BLaER1 (cell line): ENCODE results near the gene GLIS1.
A peak's percentile ranks its signal among the peaks of the same experiment; 100 is the strongest.

Experiments used
- H3K27ac ChIP-seq: shearing (Covaris generic); formaldehyde crosslinking; 2 replicates; pipeline ENCODE4 v1.8.1; 2022
- H3K27me3 ChIP-seq: shearing (Covaris generic); formaldehyde crosslinking; 2 replicates; pipeline ENCODE4 v1.8.1; 2022
- H3K36me3 ChIP-seq: shearing (Covaris generic); formaldehyde crosslinking; 2 replicates; pipeline ENCODE4 v1.8.1; 2022
- H3K4me1 ChIP-seq: shearing (Covaris generic); formaldehyde crosslinking; 2 replicates; pipeline ENCODE4 v1.8.1; 2022
- H3K4me2 ChIP-seq: shearing (Covaris generic); formaldehyde crosslinking; 2 replicates; pipeline ENCODE4 v1.8.1; 2022
- H3K4me3 ChIP-seq: shearing (Covaris generic); formaldehyde crosslinking; 2 replicates; pipeline ENCODE4 v1.8.1; 2022
- H3K9ac ChIP-seq: shearing (Covaris generic); formaldehyde crosslinking; 2 replicates; pipeline ENCODE4 v1.8.1; 2022
- H3K9me3 ChIP-seq: shearing (Covaris generic); formaldehyde crosslinking; 2 replicates; pipeline ENCODE4 v1.8.1; 2022
- H4K20me1 ChIP-seq: shearing (Covaris generic); formaldehyde crosslinking; 2 replicates; pipeline ENCODE4 v1.8.1; 2022
- Cebpa-rat ChIP-seq: shearing (Covaris generic); IDR thresholded peaks from 2 replicates; pipeline ENCODE4 v1.8.1; 2022

The GLIS1 gene

DNA sequence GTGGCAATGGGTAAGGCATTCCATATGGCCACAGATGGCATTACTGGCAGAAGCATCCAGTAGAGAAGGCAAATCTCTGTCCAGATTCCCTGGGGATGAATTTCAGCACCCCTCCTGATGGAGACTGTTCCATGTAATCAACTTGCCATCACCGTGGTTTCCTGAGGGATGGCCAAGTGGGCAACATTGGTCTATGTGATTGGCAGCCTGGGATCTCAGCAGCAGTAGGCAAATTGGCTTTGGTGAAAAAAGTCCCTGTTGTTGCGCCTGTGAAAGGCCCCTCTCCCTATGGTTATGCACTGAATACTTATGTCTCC is 260.5 kb downstream of the GLIS1 start:
- H3K4me3 ChIP-seq = no peak overlapping the region
- no peaks in the 10 kb centered on the region for H4K20me1 ChIP-seq
- no peak overlapping the region for H3K9ac ChIP-seq
- H3K36me3 ChIP-seq = no peaks in the 10 kb centered on the region
- H3K4me1 ChIP-seq = peaks cover 21% of the 10 kb centered on the region
- H3K4me2 ChIP-seq = no peak overlapping the region
- no peak overlapping the region for H3K27ac ChIP-seq
- no peaks in the 10 kb centered on the region for H3K9me3 ChIP-seq
- H3K27me3 ChIP-seq = no peaks in the 10 kb centered on the region
- no peak for TF ChIP-seq Cebpa-rat

DNA sequence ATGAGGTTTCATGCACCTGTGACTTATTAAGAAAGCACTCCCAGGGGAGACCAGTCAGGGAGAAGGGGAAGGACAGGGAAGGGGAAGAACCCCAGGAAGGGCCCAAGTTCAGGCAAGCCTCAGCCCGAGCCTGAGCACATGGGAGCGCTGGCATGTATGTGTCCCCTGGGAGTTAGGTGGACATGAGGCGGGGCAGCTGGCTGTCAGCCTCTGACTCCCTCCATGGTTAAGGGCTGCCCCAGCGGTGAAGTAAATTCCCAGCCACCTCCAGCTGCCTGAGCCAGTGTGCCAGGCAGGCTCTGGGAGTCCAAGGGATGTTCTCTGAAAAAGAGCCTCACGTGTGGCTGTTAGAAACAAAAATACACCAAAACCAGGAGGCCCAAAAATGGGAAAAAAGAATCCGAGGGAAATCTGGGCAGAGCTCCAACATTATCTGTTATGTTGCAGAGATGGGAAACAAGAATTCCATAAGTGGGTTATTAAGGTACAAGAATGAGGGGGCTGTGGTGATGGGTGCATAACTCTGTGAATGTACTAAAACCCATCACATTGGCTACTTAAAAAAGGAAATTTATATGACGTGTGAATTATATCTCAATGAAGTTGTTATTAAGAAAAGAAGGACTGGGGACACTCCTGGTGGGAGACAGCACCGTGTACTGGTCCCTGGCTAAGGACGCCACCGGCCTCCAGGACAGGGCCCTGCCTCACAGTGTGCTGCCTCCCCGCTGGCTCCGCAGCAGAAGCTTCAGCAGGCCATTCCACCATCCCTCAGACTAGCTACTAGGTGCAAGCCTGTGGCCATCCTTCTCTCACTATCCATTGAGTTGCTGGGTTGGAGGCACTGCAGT is 261.1 kb downstream of the GLIS1 start:
- H3K36me3 ChIP-seq = no peaks in the 10 kb centered on the region
- H3K9ac ChIP-seq = no peak overlapping the region
- no peak for TF ChIP-seq Cebpa-rat
- H3K27me3 ChIP-seq = no peaks in the 10 kb centered on the region
- no peak overlapping the region for H3K4me3 ChIP-seq
- no peaks in the 10 kb centered on the region for H4K20me1 ChIP-seq
- H3K4me1 ChIP-seq = peaks cover 17% of the 10 kb centered on the region
- peak overlapping the region; percentile 43 for H3K4me2 ChIP-seq
- H3K9me3 ChIP-seq = no peaks in the 10 kb centered on the region
- H3K27ac ChIP-seq = no peak overlapping the region

DNA sequence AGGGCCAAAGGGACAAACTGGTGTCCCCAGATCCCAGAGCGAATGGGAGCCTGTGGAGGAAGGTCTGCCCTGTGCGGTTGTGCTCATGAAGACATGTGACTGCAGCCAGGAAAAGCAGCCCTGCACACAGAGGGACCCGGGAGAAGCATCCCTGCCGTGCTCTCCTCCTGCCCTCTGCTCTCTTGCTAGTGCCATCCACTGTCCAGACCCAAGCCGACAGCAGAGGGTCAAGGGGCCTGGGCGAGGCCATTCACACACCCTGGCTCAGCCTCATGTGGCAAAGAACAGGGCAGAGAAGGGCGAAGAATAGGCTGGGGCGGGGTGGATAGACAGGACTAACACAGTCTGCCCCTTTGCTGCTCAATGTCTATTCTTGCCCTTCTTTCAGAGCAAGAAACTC is 262.4 kb downstream of the GLIS1 start:
- H3K9me3 ChIP-seq = no peaks in the 10 kb centered on the region
- no peak for TF ChIP-seq Cebpa-rat
- H3K4me1 ChIP-seq = peaks cover 11% of the 10 kb centered on the region
- H3K4me2 ChIP-seq = no peak overlapping the region
- H3K4me3 ChIP-seq = no peak overlapping the region
- no peak overlapping the region for H3K9ac ChIP-seq
- H3K27me3 ChIP-seq = no peaks in the 10 kb centered on the region
- H4K20me1 ChIP-seq = no peaks in the 10 kb centered on the region
- no peak overlapping the region for H3K27ac ChIP-seq
- H3K36me3 ChIP-seq = no peaks in the 10 kb centered on the region

DNA sequence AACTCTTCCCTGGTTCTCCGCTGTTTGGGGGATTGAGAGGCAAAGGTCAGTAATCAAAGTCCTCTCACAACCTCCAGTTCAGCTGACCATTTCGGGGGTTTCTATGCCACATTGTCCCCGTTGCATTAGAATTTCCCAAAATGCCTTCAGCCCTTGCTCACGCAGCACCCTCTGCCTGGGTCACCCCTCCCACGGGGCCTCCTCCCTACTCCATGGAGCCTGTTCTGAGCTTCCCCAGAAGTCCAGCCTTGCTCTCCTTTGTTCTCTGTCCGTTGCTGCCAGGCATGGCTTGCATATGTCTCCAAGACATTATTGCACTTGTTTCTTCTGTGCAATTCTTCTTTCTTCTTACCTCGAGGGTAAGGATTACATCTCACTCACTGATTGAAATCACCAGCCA is 263.3 kb downstream of the GLIS1 start:
- Histone ChIP-seq H3K4me1 (peaks cover 11% of the 10 kb centered on the region), H3K4me3 (no peak overlapping the region), H3K4me2 (no peak overlapping the region), H4K20me1 (no peaks in the 10 kb centered on the region), H3K27ac (no peak overlapping the region), H3K27me3 (no peaks in the 10 kb centered on the region), H3K9ac (no peak overlapping the region), H3K36me3 (no peaks in the 10 kb centered on the region), H3K9me3 (no peaks in the 10 kb centered on the region)
- no peak for TF ChIP-seq Cebpa-rat

DNA sequence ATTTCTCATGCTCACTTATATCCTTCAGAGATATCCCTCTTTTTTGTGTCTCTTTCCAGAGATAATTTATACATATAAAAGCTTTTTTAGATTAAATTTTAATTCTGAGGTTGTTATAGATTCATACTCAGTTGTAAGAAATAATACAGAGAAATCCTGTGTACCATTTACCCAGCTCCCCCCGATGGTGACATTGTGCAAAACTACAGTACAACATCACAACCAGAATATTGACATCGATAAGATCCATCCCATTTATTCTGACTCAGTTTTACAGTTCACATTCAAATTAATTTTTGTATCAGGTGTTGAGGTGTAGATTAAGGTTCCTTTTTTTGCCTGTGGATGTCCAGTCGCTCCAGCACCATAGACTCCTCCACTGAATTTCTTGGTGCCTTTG is 265.5 kb downstream of the GLIS1 start:
- Histone ChIP-seq H3K36me3 (no peaks in the 10 kb centered on the region), H3K27ac (no peak overlapping the region), H3K9ac (no peak overlapping the region), H3K9me3 (no peaks in the 10 kb centered on the region), H4K20me1 (no peaks in the 10 kb centered on the region), H3K4me1 (peaks cover 11% of the 10 kb centered on the region), H3K4me2 (no peak overlapping the region), H3K4me3 (no peak overlapping the region), H3K27me3 (no peaks in the 10 kb centered on the region)
- no peak for TF ChIP-seq Cebpa-rat

DNA sequence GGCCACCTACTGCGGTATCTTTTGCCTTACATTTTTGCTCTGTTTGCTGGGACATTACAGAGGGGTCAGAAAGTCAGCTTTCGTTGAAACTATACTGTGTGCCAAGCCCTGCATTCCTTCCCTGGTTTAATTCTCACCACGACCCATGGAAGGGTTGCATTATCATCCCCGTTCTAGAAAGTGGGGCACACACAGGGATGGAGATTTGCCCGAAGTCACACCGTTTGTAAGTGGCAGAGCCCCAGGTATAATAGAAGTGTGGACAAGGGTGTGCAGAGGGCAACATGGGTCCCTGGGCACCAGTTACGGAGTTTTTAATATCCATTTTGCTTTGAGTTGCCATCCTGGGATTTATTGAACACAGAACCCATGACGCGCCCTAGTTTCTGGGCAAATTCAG is 268.0 kb downstream of the GLIS1 start:
- H4K20me1 ChIP-seq = no peaks in the 10 kb centered on the region
- no peaks in the 10 kb centered on the region for H3K27me3 ChIP-seq
- peaks cover 11% of the 10 kb centered on the region for H3K4me1 ChIP-seq
- H3K27ac ChIP-seq = no peak overlapping the region
- no peak overlapping the region for H3K4me3 ChIP-seq
- no peak for TF ChIP-seq Cebpa-rat
- no peak overlapping the region for H3K4me2 ChIP-seq
- H3K9ac ChIP-seq = no peak overlapping the region
- no peaks in the 10 kb centered on the region for H3K9me3 ChIP-seq
- H3K36me3 ChIP-seq = no peaks in the 10 kb centered on the region

DNA sequence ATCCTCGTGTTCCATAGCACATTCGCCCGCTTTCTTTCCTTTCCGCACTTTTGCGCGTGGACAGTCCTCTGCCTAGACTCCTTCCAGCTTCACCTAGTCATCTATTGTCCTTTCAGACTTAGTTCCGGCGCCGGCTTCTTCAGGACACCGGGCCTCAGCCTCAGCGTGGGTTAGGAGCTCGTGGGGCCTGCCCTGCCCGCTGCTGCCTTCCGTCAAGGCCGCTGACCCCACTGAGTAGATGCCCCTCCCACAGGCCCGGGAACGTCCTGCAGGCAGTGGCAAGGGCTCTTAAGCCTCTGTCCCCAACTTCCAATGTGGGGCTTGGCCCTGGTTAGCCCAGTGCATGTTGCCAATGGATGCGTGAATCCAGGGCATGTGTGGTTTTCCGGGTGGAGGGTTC is 268.4 kb downstream of the GLIS1 start:
- H3K9me3 ChIP-seq = no peaks in the 10 kb centered on the region
- no peaks in the 10 kb centered on the region for H4K20me1 ChIP-seq
- H3K4me2 ChIP-seq = no peak overlapping the region

DNA sequence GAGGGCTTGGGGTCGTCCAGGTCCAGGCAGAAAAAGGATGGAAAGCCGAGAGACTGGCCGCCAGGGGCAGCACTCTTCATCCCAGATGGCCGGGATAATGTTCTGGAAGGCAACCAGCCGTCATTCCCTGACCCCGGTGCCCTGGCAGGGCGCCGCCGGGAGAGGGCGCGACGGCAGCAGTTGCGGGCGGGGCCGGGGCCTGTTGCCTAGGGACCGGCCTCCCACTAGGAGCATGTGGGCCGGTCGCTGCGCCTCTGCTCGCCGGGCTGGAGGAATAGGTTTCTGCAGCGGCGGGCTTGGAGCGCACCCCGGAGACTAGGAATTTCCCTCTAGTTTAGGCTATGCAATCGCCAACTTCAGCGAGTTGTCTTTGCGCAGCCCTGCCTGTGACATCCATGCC is 268.8 kb downstream of the GLIS1 start:
- no peak for TF ChIP-seq Cebpa-rat
- Histone ChIP-seq H3K4me1 (peaks cover 11% of the 10 kb centered on the region), H3K9ac (no peak overlapping the region), H3K36me3 (no peaks in the 10 kb centered on the region), H3K27ac (no peak overlapping the region), H3K9me3 (no peaks in the 10 kb centered on the region), H3K4me2 (no peak overlapping the region), H3K27me3 (no peaks in the 10 kb centered on the region), H4K20me1 (no peaks in the 10 kb centered on the region), H3K4me3 (no peak overlapping the region)

More for the DNA sequence above, 268.4 kb downstream of the GLIS1 start:
- no peaks in the 10 kb centered on the region for H3K27me3 ChIP-seq
- TF ChIP-seq Cebpa-rat = no peak
- peaks cover 11% of the 10 kb centered on the region for H3K4me1 ChIP-seq
- no peak overlapping the region for H3K4me3 ChIP-seq
- no peaks in the 10 kb centered on the region for H3K36me3 ChIP-seq
- H3K9ac ChIP-seq = no peak overlapping the region
- no peak overlapping the region for H3K27ac ChIP-seq

DNA sequence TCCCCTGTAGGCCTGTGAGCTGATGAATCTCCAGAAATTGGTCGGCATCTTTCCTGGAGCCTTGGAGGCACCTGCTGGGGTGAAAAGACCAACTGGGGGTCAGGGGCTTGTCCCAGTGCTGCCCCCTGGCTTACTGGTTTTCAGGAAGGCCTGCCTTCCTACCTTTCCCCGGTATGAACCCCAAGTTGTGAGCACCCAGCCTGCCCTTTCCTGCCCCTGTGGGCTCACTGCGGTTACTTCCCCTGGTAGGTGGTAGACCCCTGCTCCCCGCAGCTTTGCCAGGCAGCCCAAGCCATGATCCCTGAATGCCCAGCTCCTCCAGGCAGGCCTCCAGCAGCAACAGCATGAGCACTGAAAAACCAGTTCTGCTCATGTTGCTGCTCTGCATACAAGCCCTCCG is 269.6 kb downstream of the GLIS1 start:
- H3K36me3 ChIP-seq = no peaks in the 10 kb centered on the region
- H4K20me1 ChIP-seq = no peaks in the 10 kb centered on the region
- H3K4me1 ChIP-seq = peaks cover 11% of the 10 kb centered on the region
- no peak for TF ChIP-seq Cebpa-rat
- no peaks in the 10 kb centered on the region for H3K27me3 ChIP-seq
- H3K27ac ChIP-seq = no peak overlapping the region
- no peak overlapping the region for H3K4me2 ChIP-seq
- H3K4me3 ChIP-seq = no peak overlapping the region
- H3K9me3 ChIP-seq = no peaks in the 10 kb centered on the region
- no peak overlapping the region for H3K9ac ChIP-seq

DNA sequence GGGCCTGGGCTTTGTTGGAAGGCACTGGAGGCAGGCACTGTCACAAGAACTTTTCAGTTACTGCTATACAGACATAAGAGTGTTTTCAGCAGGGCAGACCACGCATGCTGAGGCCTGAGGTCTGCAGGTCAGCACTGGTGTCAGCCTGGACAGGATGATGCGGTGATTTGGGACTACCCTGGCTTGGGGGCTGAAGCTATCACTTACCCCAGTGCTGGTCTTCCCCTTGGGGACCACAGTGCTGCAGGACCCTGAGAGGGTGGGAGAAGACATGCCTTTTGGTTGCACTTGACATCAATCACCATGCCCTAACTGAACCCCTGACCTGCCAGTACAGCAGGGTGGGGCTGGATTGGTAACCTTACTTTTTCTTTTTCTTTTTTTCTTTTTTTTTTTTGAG is 270.6 kb downstream of the GLIS1 start:
- H3K4me1 ChIP-seq = peaks cover 11% of the 10 kb centered on the region
- no peaks in the 10 kb centered on the region for H3K9me3 ChIP-seq
- no peak overlapping the region for H3K4me3 ChIP-seq
- no peak for TF ChIP-seq Cebpa-rat
- no peaks in the 10 kb centered on the region for H3K27me3 ChIP-seq
- H3K9ac ChIP-seq = no peak overlapping the region
- no peaks in the 10 kb centered on the region for H4K20me1 ChIP-seq
- no peak overlapping the region for H3K27ac ChIP-seq
- no peak overlapping the region for H3K4me2 ChIP-seq
- H3K36me3 ChIP-seq = no peaks in the 10 kb centered on the region

DNA sequence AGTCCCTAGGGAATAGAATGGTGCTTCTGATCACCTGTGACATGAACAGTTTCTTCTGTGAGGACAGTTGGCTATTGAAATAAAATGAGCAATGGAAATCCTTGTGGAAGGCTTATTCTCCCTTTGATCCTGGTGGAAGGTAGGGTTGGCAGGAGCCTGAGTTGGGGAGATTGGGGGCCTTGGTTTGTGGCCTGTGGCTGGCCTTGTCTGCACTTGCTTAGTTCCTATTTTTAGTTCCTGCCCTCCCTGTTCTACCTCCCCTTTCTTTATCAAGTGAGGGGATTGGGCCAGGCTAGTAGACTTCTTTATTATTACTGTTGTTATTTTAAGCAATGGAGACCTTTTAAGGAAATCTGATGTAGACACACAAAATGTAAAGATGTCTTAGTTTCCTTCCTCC is 271.6 kb downstream of the GLIS1 start:
- H4K20me1 ChIP-seq = no peaks in the 10 kb centered on the region
- no peaks in the 10 kb centered on the region for H3K36me3 ChIP-seq
- H3K27me3 ChIP-seq = no peaks in the 10 kb centered on the region
- H3K27ac ChIP-seq = no peak overlapping the region
- no peak for TF ChIP-seq Cebpa-rat
- H3K9ac ChIP-seq = no peak overlapping the region
- H3K9me3 ChIP-seq = no peaks in the 10 kb centered on the region
- no peak overlapping the region for H3K4me3 ChIP-seq
- peak overlapping the region; percentile 21 for H3K4me2 ChIP-seq
- H3K4me1 ChIP-seq = peaks cover 11% of the 10 kb centered on the region
